ENCODE measurements around the gene HSPA4. TPM values are rescaled to one million over a fixed set of nuclear protein-coding genes. Genes with fewer than 3 reads are reported as not detected.

HSPA4 gene
- total and polyA plus RNA-seq, 2 donors (not counting 1 experiment from before 2014, with no cell fraction given) = 18.1 to 95.0 TPM

Small RNA genes within 50 kb of the gene (small RNA-seq; reads per million reads assigned to genes)
- gene AC113410.1 (ENCODE audit: insufficient read length, low read depth, low replicate concordance) (not detected), gene AC113410.3 (ENCODE audit: insufficient read length, low read depth, low replicate concordance) (not detected)

Other genes with a start within 250 kb of the HSPA4 start
- not detected in 2 replicates for gene SOWAHA, start 238.7 kb upstream of the HSPA4 start, total RNA-seq
- gene SOWAHA, start 238.7 kb upstream of the HSPA4 start, polyA plus RNA-seq = not detected in 2 replicates
- 2.3 and 2.5 TPM in 2 replicates for gene SHROOM1, start 221.4 kb upstream of the HSPA4 start, total RNA-seq
- gene SHROOM1, start 221.4 kb upstream of the HSPA4 start, polyA plus RNA-seq = 1.1 and 1.3 TPM in 2 replicates
- gene GDF9, start 185.5 kb upstream of the HSPA4 start, total RNA-seq = 0.51 and 0.67 TPM in 2 replicates
- gene GDF9, start 185.5 kb upstream of the HSPA4 start, polyA plus RNA-seq = 0.62 and 0.88 TPM in 2 replicates
- gene UQCRQ, start 185.4 kb upstream of the HSPA4 start, total RNA-seq = 78.5 and 90.0 TPM in 2 replicates
- 57.7 and 71.1 TPM in 2 replicates for gene UQCRQ, start 185.4 kb upstream of the HSPA4 start, polyA plus RNA-seq
- gene LEAP2, start 178.3 kb upstream of the HSPA4 start, total RNA-seq = 5.4 and 5.9 TPM in 2 replicates
- 2.2 and 3.4 TPM in 2 replicates for gene LEAP2, start 178.3 kb upstream of the HSPA4 start, polyA plus RNA-seq
- gene AFF4, start 88.4 kb upstream of the HSPA4 start, total RNA-seq = 81.5 and 87.4 TPM in 2 replicates
- gene AFF4, start 88.4 kb upstream of the HSPA4 start, polyA plus RNA-seq = 16.2 and 26.1 TPM in 2 replicates
- 30.6 and 34.0 TPM in 2 replicates for gene ZCCHC10, start 25.5 kb upstream of the HSPA4 start, total RNA-seq
- 16.5 and 19.9 TPM in 2 replicates for gene ZCCHC10, start 25.5 kb upstream of the HSPA4 start, polyA plus RNA-seq

Data from B cell (primary cell).